Measurements from ENCODE around the gene OR52E8. TPM values are rescaled to one million over a fixed set of nuclear protein-coding genes. Genes with fewer than 3 reads are reported as not detected.

OR52E8 gene
- total RNA-seq, 1 experiment from 2014 or later = not detected

DNA sequence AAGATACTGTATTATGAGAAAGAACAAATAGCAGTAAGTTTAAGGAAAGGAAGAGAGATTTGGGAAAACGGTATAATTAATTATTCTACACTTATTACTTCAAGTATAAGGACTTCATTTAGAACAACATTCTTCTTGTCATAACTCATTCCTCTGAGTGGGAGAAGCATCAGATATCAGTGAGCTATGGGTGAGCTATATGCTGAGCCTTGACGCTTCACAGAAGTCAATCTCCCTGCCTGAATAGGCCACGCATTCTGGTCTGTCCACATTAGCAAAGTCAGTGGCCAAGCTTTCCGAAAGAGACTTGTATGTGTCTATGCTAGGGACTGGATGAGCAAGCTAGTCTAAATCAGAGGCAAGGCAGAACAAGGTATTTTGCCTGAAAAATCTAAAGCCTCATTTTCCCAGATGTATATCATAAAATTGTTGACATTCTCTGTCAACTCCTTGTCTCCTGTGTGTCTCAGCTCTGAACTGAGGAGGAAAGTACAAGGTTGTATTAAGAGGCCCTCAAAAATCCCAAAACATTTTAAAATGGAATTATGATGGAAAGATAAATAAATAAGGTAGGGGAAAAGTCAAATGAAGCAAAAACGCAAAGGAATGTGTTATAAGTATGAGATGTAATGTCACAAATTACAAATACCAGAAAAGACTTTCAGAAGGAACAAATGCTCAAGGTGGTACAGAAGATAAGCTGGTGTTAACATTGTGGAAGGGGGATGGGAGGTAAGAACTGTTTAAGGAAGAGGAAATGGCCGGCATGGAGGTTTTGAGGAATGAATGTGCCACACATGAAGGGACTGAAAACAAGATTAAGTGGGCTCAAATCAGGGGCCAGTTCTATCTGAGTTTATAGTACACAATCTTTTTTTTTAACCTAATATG lies 47.3 kb downstream of the OR52E8 start:
- DNase-seq (ENCODE audit: low spot score) = no peak
- in situ Hi-C loops (cut with HindIII; ENCODE audit: low sequenced_read_pairs) = no loop called here

DNA sequence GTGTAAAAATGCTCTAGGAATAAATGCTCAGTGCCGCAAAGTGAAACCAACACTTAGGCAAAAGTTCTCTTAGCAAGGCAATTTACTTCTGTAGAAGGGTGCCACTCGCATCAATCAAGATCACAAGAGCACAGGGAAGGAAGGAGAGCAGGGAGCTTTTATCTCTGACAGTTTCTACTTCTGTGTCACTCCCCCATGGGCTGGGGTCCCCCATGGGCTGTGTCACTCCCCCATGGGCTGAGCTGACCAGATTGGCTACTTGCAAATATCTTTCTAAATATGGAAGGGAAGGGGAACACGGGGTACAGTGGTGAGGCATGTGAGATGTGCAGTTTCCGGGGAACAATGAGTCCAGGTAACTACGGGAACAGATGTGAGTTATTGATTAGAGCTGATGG lies 48.4 kb downstream of the OR52E8 start:
- in situ Hi-C loops (cut with HindIII; ENCODE audit: low sequenced_read_pairs) = no loop called here
- no peak for DNase-seq (ENCODE audit: low spot score)

DNA sequence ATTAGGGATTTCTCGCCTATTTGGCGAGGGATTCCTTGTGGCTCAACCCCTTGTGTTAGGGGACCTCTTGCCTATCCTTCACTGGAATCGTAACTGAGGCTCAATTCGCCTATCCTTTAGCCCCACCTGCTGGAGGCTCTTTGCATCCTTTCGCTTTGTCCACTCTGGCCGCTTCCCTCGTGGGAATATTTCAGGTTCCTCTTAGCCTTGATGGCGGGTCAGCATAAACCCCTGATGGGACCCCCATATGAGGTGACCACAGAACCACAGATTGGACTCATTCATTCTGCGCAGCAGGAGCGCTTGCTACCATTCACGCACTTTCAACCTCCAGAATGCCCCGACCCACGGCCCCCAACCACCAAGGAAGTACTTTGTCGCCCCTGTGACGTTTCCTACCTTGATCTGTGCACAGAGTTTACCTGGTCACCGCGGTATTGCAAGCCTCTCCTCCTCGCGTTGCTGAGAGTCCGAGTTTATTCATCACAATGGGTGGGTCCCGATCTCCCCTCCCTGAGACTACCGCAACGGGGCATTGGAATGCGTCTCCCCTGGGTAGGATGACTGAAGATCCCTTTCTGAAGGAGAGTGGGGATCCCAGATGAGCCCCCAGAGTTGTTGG lies 48.9 kb downstream of the OR52E8 start, which contains the start of gene OR52N2:
Gene OR52N2 (plus strand): TSS at position 425 of the 622 bp plus-strand sequence. CDS start 11,412 bp downstream, outside the sequence.
- DNase-seq (ENCODE audit: low spot score) = peak; percentile 83
- in situ Hi-C loops (cut with HindIII; ENCODE audit: low sequenced_read_pairs) = no loop called here

DNA sequence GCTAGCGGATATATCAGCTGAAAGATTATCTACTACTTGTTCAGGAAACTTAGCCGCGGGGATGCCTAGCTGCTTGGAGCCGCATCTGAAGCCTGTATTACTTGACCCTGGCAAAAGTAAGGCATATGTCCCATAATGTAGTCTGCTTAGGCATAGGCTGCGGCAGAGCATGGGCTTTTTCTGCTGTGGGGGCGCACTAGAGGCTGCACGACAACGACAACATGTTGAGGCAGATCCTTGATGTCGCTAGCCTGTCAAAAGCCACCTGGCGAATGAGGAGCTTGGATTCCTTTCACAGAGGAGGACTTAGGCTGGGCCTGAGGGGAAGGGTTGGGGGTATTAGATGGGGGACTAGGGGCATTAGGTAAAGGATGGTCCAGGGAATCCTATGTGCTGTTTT lies 49.9 kb downstream of the OR52E8 start:
- no peak for DNase-seq (ENCODE audit: low spot score)
- in situ Hi-C loops (cut with HindIII; ENCODE audit: low sequenced_read_pairs) = no loop called here

Other genes with a start within 250 kb of the OR52E8 start
- gene TRIM34, start 232.7 kb downstream of the OR52E8 start, total RNA-seq (2014; rRNA removed; shearing (Covaris generic)) = not detected in 2 replicates
- 11.1 and 14.3 TPM in 2 replicates for gene TRIM5, start 172.6 kb downstream of the OR52E8 start, total RNA-seq (2014; rRNA removed; shearing (Covaris generic))
- gene TRIM22, start 167.9 kb downstream of the OR52E8 start, total RNA-seq (2014; rRNA removed; shearing (Covaris generic)) = 1.3 and 1.7 TPM in 2 replicates
- gene OR56B1, start 121.2 kb downstream of the OR52E8 start, total RNA-seq (2014; rRNA removed; shearing (Covaris generic)) = not detected in 2 replicates
- gene OR52N4, start 103.4 kb downstream of the OR52E8 start, total RNA-seq (2014; rRNA removed; shearing (Covaris generic)) = not detected in 2 replicates
- not detected in 2 replicates for gene OR52N5, start 74.3 kb downstream of the OR52E8 start, total RNA-seq (2014; rRNA removed; shearing (Covaris generic))
- gene OR52N1, start 66.4 kb downstream of the OR52E8 start, total RNA-seq (2014; rRNA removed; shearing (Covaris generic)) = not detected in 2 replicates
- not detected in 2 replicates for gene OR52N2, start 48.8 kb downstream of the OR52E8 start, total RNA-seq (2014; rRNA removed; shearing (Covaris generic))
- gene OR52E6, start 15.8 kb downstream of the OR52E8 start, total RNA-seq (2014; rRNA removed; shearing (Covaris generic)) = not detected in 2 replicates
- not detected in 2 replicates for gene OR52E4, start 22.9 kb upstream of the OR52E8 start, total RNA-seq (2014; rRNA removed; shearing (Covaris generic))
- gene OR52E5, start 35.5 kb upstream of the OR52E8 start, total RNA-seq (2014; rRNA removed; shearing (Covaris generic)) = not detected in 2 replicates
- gene OR56A3, start 84.6 kb upstream of the OR52E8 start, total RNA-seq (2014; rRNA removed; shearing (Covaris generic)) = not detected in 2 replicates
- gene OR56A5, start 110.8 kb upstream of the OR52E8 start, total RNA-seq (2014; rRNA removed; shearing (Covaris generic)) = not detected in 2 replicates
- gene OR52L1, start 129.3 kb upstream of the OR52E8 start, total RNA-seq (2014; rRNA removed; shearing (Covaris generic)) = not detected in 2 replicates
- gene OR56A4, start 149.3 kb upstream of the OR52E8 start, total RNA-seq (2014; rRNA removed; shearing (Covaris generic)) = not detected in 2 replicates
- not detected in 2 replicates for gene OR56A1, start 173.1 kb upstream of the OR52E8 start, total RNA-seq (2014; rRNA removed; shearing (Covaris generic))
- gene OR56B4, start 250.0 kb upstream of the OR52E8 start, total RNA-seq (2014; rRNA removed; shearing (Covaris generic)) = not detected in 2 replicates

Data from G401 (cell line).